ENCODE measurements around the gene GYS2. TPM values are rescaled to one million over a fixed set of nuclear protein-coding genes. Genes with fewer than 3 reads are reported as not detected.

Gene GYS2
- total and polyA plus RNA-seq, 4 donors, result 15.5 to 86.8 (median 34.1) TPM

GRCh38 chr12:21558100-21558679 is 46.5 kb downstream of the GYS2 start:
- no peak overlapping the region for H3K4me3 ChIP-seq (ENCODE audit: low read depth in 1 of 3, low read length in 3 of 3)
- TF ChIP-seq RXRA (IDR thresholded peaks at IDR 0.05) (no peak), REST (IDR thresholded peaks at IDR 0.05) (no peak), CTCF (IDR thresholded peaks at IDR 0.05; ENCODE audit: low read depth, low read length, missing input control) (no peak), FOXA2 (IDR thresholded peaks at IDR 0.05) (no peak), ATF3 (IDR thresholded peaks at IDR 0.05) (no peak), HNF4G (IDR thresholded peaks at IDR 0.05) (no peak), TAF1 (conservative IDR thresholded peaks at IDR 0.05) (no peak), ZBTB33 (IDR thresholded peaks at IDR 0.05) (no peak), HNF4A (conservative IDR thresholded peaks at IDR 0.05) (no peak), NR2F2 (IDR thresholded peaks at IDR 0.05) (no peak), JUND (IDR thresholded peaks at IDR 0.05) (no peak), RAD21 (IDR thresholded peaks at IDR 0.05) (no peak), FOXA1 (IDR thresholded peaks at IDR 0.05) (no peak), GABPA (IDR thresholded peaks at IDR 0.05 in 1 of 2, conservative IDR thresholded peaks at IDR 0.05 in 1 of 2) (no peak), SP1 (IDR thresholded peaks at IDR 0.05) (no peak), MAX (IDR thresholded peaks at IDR 0.05) (no peak), YY1 (IDR thresholded peaks at IDR 0.05) (no peak), EGR1 (IDR thresholded peaks at IDR 0.05; ENCODE audit: low read depth in 2 of 2) (no peak)
- H3K36me3 ChIP-seq (ENCODE audit: control insufficient read depth in 4 of 4, insufficient read depth in 3 of 4, low read depth in 1 of 4, low read length in 3 of 4), result peaks cover 0 to 13% (median 11%) of the 10 kb centered on the region in 4 donors
- no peak overlapping the region for H3K9ac ChIP-seq (ENCODE audit: low read depth in 1 of 2, low read length in 2 of 2)
- no peak overlapping the region for H3K27ac ChIP-seq (ENCODE audit: low read depth in 1 of 2, low read length in 2 of 2)
- 84% methylated on average over 9 of the region's 9 CpGs for WGBS
- no peaks in the 10 kb centered on the region for H3K27me3 ChIP-seq (ENCODE audit: control insufficient read depth in 4 of 4, insufficient read depth in 4 of 4, low read length in 3 of 4)
- no peaks in the 10 kb centered on the region for H3K9me3 ChIP-seq (ENCODE audit: control insufficient read depth in 4 of 4, low read length in 3 of 4)
- no peak for DNase-seq (ENCODE audit: low spot score)
- peaks cover 0 to 6% (median 1%) of the 10 kb centered on the region in 4 donors for H3K4me1 ChIP-seq (ENCODE audit: control insufficient read depth in 4 of 4, insufficient read depth in 4 of 4, low read length in 3 of 4)

All from liver (tissue), 9 donors.